Stimulated activated CD8-positive, alpha-beta memory T cell treated with anti-CD3 and anti-CD28 coated beads, Interleukin-4, amount 100 ng/mL, for 48 hours (primary cell): ENCODE results near the gene CEP85.

Experiments used
- DNase-seq: peaks from one replicate; pipeline ENCODE4 v3.0.0-alpha.2; 2020

The CEP85 gene

GRCh38 chr1:26317612-26318337 is 83.8 kb downstream of the CEP85 start, which contains the start of gene CD52:
CD52 (plus strand) TSS chr1:26317958; CDS start chr1:26318018, 60 bp downstream.
- peak; percentile 76 for DNase-seq

- DNase-seq = peak; percentile 73
These were observed 84.5 kb downstream of the CEP85 start for GRCh38 chr1:26318338-26319064.

GRCh38 chr1:26320896-26321295 is 86.9 kb downstream of the CEP85 start:
- DNase-seq = peak; percentile 30

- DNase-seq = peak; percentile 100
These were observed 87.5 kb downstream of the CEP85 start for GRCh38 chr1:26321315-26322041.

- no peak for DNase-seq
These were observed 88.0 kb downstream of the CEP85 start for GRCh38 chr1:26322042-26322331.

- no peak for DNase-seq
These were observed 89.4 kb downstream of the CEP85 start for GRCh38 chr1:26323382-26323781.

GRCh38 chr1:26324550-26324949 is 90.5 kb downstream of the CEP85 start:
- no peak for DNase-seq

- no peak for DNase-seq
These were observed 94.0 kb downstream of the CEP85 start for GRCh38 chr1:26327956-26328362.
